Dendritic cell treated with granulocyte-macrophage colony-stimulating factor and Interleukin-4, amounts not matched to agents 40 ng/mL and 50 ng/mL, for 4 days (primary cell): ENCODE data around the gene PALLD.

Source experiments
- H3K27ac Mint-ChIP-seq: one replicate; pipeline ENCODE4 v1.8.0; 2022; ENCODE audit warnings: mild to moderate bottlenecking, mixed read lengths
- H3K27me3 Mint-ChIP-seq: one replicate; pipeline ENCODE4 v1.8.0; 2022; ENCODE audit warnings: mild to moderate bottlenecking, mixed read lengths
- H3K36me3 Mint-ChIP-seq: one replicate; pipeline ENCODE4 v1.8.0; 2022; ENCODE audit warnings: low read depth, mixed read lengths
- H3K4me1 Mint-ChIP-seq: one replicate; pipeline ENCODE4 v1.8.0; 2022; ENCODE audit warnings: low read depth, mixed read lengths
- H3K4me3 Mint-ChIP-seq: one replicate; pipeline ENCODE4 v1.8.0; 2022; ENCODE audit warnings: mild to moderate bottlenecking, moderate library complexity, mixed read lengths
- H3K9me3 Mint-ChIP-seq: one replicate; pipeline ENCODE4 v1.8.0; 2022; ENCODE audit warnings: mixed read lengths
- intact Hi-C: fragments of 100-400 bp; cut with micrococcal nuclease; formaldehyde crosslinking; loops from one replicate; pipeline ENCODE4 v1.15.0; 2022

The PALLD gene

GRCh38 chr4:168585168-168586091 lies 88.6 kb downstream of the PALLD start:
- Mint-ChIP-seq H3K4me1 (no peaks in the 10 kb centered on the region), H3K4me3 (no peak overlapping the region), H3K9me3 (peaks cover 17% of the 10 kb centered on the region), H3K27ac (no peak overlapping the region), H3K27me3 (peaks cover 2% of the 10 kb centered on the region), H3K36me3 (no peaks in the 10 kb centered on the region)
- intact Hi-C loops: no loop called here

- intact Hi-C loops: no loop called here
- H3K27me3 Mint-ChIP-seq: peaks cover 2% of the 10 kb centered on the region
- H3K9me3 Mint-ChIP-seq: peaks cover 6% of the 10 kb centered on the region
- H3K4me1 Mint-ChIP-seq: no peaks in the 10 kb centered on the region
- no peak overlapping the region for H3K4me3 Mint-ChIP-seq
- H3K36me3 Mint-ChIP-seq: no peaks in the 10 kb centered on the region
- H3K27ac Mint-ChIP-seq: no peak overlapping the region
These were observed 90.1 kb downstream of the PALLD start for GRCh38 chr4:168586926-168587325.

- no peaks in the 10 kb centered on the region for H3K4me1 Mint-ChIP-seq
- intact Hi-C loops: no loop called here
- H3K27ac Mint-ChIP-seq: no peak overlapping the region
- no peaks in the 10 kb centered on the region for H3K36me3 Mint-ChIP-seq
- peaks cover 2% of the 10 kb centered on the region for H3K27me3 Mint-ChIP-seq
- no peak overlapping the region for H3K4me3 Mint-ChIP-seq
- H3K9me3 Mint-ChIP-seq: no peaks in the 10 kb centered on the region
These were observed 90.7 kb downstream of the PALLD start for GRCh38 chr4:168587411-168588125.

DNA sequence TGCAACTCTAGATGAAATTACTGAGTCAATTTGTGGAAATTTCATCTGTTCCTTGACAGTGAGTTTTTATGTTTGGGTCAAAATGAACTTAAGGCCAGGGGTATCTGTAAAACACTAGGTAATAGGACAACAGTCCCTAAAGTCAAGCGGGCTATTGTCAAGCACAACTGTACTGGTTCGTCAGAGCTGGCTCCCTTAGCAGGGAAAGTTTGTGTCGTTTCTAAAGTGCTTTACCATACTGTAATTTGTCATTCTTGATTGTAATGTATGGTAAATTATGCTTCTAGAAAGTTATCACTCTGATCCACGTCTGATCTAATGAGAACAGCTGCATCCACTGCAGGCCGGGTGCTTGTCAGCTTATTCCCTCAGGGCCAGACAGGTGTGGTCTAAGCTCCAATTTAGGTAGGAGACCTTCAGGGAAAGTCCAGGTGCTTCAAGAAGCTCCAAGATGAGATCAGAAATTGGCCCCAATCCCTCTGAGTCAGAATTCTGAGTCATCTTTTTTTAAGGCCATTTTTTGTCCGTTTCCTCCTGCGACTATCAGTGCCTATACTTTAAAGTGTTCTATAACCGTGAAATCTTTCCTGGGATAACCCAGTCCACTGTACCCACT lies 92.2 kb downstream of the PALLD start:
- H3K27ac Mint-ChIP-seq: no peak overlapping the region
- no peaks in the 10 kb centered on the region for H3K9me3 Mint-ChIP-seq
- H3K4me3 Mint-ChIP-seq: no peak overlapping the region
- intact Hi-C loops: no loop called here
- H3K36me3 Mint-ChIP-seq: no peaks in the 10 kb centered on the region
- H3K4me1 Mint-ChIP-seq: no peaks in the 10 kb centered on the region
- H3K27me3 Mint-ChIP-seq: peaks cover 2% of the 10 kb centered on the region

DNA sequence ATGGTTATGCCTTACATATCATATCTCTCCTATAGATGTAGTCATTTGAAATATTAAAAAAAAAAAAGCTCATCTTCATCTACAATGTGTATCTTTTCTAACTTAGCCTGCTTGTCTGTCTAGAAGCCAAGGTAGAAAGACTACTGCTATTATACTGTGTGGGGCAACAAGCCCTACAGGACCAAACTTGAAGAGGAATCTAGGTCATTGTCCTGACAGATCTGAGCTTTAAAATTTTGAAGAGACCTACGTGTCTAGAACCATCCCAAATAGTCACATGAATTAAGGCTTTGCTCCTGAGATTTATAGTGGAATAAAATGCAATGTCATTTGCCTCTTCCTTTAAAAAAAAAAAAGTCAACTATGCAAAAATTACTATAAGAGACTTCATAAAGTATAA lies 95.8 kb downstream of the PALLD start:
- Mint-ChIP-seq H3K27ac (no peak overlapping the region), H3K27me3 (no peaks in the 10 kb centered on the region), H3K4me3 (no peak overlapping the region), H3K4me1 (no peaks in the 10 kb centered on the region), H3K9me3 (no peaks in the 10 kb centered on the region), H3K36me3 (no peaks in the 10 kb centered on the region)
- intact Hi-C loops: no loop called here

DNA sequence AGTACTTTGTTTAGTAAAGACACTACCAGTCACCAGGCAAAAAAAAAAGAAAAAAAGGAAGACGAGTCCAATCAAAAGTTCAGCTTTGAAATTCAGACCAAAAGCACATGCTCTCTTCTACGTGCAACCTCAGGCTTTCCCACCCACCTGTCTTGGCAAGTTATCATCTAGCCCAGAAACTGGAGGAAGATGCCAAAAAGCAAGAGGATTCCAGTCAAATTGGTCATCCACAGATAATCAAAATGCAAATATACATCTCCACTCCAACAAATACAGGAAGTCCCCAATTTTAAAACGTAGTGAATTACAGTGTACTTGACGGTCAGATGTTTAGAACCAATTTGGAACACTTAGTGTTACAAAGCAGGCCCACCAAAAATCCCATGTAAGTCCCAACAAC lies 96.5 kb downstream of the PALLD start:
- H3K9me3 Mint-ChIP-seq: no peaks in the 10 kb centered on the region
- peaks cover 2% of the 10 kb centered on the region for H3K27me3 Mint-ChIP-seq
- H3K27ac Mint-ChIP-seq: no peak overlapping the region
- H3K4me3 Mint-ChIP-seq: no peak overlapping the region
- no peaks in the 10 kb centered on the region for H3K4me1 Mint-ChIP-seq
- H3K36me3 Mint-ChIP-seq: no peaks in the 10 kb centered on the region
- intact Hi-C loops: no loop called here

GRCh38 chr4:168594121-168594520 lies 97.3 kb downstream of the PALLD start:
- Mint-ChIP-seq H3K36me3 (no peaks in the 10 kb centered on the region), H3K4me3 (no peak overlapping the region), H3K27me3 (peaks cover 2% of the 10 kb centered on the region), H3K27ac (no peak overlapping the region), H3K4me1 (no peaks in the 10 kb centered on the region), H3K9me3 (no peaks in the 10 kb centered on the region)
- intact Hi-C loops: no loop called here

GRCh38 chr4:168598191-168598590 lies 101.3 kb downstream of the PALLD start:
- H3K9me3 Mint-ChIP-seq: no peaks in the 10 kb centered on the region

GRCh38 chr4:168600796-168601583 lies 104.1 kb downstream of the PALLD start:
- H3K9me3 Mint-ChIP-seq: no peaks in the 10 kb centered on the region
- H3K27me3 Mint-ChIP-seq: peaks cover 3% of the 10 kb centered on the region
- H3K4me3 Mint-ChIP-seq: no peak overlapping the region
- no peak overlapping the region for H3K27ac Mint-ChIP-seq
- intact Hi-C loops: no loop called here
- H3K4me1 Mint-ChIP-seq: no peaks in the 10 kb centered on the region
- H3K36me3 Mint-ChIP-seq: no peaks in the 10 kb centered on the region

More at GRCh38 chr4:168598191-168598590, 101.3 kb downstream of the PALLD start:
- Mint-ChIP-seq H3K4me1 (no peaks in the 10 kb centered on the region), H3K4me3 (no peak overlapping the region), H3K27ac (no peak overlapping the region), H3K36me3 (no peaks in the 10 kb centered on the region), H3K27me3 (peaks cover 3% of the 10 kb centered on the region)
- intact Hi-C loops: no loop called here

GRCh38 chr4:168601899-168602298 lies 105.0 kb downstream of the PALLD start:
- H3K9me3 Mint-ChIP-seq: no peaks in the 10 kb centered on the region
- intact Hi-C loops: no loop called here

DNA sequence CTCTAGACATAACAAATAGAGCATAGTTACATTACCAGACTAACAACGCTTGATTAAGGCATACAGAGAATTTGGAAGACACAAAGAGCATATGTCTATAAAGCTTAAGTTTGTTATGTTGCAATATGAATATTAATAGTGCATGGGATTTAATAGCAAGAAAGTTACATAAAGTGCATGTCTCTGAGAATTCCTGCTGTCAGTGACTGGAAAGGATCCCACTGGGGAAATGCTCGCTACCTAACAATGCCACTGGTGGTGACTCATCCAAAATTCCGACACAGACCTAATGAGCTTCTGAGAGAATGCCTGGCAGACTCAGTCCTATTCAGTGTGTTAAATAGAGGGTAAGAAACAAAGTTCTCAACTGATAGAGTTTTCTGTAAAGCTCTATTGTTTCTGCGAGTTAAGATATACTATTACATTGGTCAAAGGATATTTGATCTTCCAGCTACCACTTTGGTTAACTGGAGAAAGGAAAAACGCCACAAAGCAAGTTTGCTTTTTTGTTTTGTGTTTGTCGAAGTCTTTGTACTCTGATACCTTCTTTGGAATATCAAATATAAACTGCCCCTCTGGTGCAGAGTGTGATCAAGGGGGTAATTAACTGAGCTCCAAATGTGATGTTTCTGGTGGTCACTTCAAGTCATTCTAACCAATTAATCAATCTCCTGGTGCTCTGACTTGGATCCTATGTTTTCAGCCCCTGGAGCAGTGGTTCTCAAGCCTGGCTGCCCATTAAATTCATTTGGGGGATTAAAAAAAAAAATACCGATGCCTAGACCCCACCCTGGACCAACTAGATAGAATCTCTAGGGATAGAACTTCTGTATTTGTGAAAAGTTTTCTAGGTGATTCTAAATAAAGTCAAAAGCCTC lies 107.9 kb downstream of the PALLD start:
- H3K4me3 Mint-ChIP-seq: no peak overlapping the region
- intact Hi-C loops: no loop called here
- peaks cover 5% of the 10 kb centered on the region for H3K4me1 Mint-ChIP-seq
- peaks cover 1% of the 10 kb centered on the region for H3K27me3 Mint-ChIP-seq
- no peak overlapping the region for H3K27ac Mint-ChIP-seq
- no peaks in the 10 kb centered on the region for H3K36me3 Mint-ChIP-seq
- no peaks in the 10 kb centered on the region for H3K9me3 Mint-ChIP-seq

More at GRCh38 chr4:168601899-168602298, 105.0 kb downstream of the PALLD start:
- Mint-ChIP-seq H3K4me1 (no peaks in the 10 kb centered on the region), H3K4me3 (no peak overlapping the region), H3K27ac (no peak overlapping the region), H3K27me3 (peaks cover 3% of the 10 kb centered on the region), H3K36me3 (no peaks in the 10 kb centered on the region)

DNA sequence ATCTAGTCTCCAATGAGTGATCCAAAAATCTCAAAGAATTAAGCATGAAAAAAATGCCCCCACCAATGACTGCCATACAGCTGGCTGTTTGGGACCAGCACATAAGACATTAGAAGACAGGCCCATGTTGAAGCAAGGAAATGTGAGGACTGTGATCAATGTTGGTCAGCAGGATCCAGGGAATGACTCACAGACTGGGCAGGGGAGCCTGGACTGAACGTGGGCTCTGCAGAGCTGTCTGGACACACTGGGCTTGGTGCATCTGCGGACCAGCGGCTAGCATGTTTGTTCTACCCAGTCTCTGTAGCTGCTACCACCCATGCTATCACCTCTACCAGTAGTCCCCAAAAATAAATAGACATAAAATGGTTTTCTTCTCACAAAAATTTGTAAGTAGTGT lies 108.6 kb downstream of the PALLD start:
- no peaks in the 10 kb centered on the region for H3K36me3 Mint-ChIP-seq
- intact Hi-C loops: no loop called here
- peaks cover 1% of the 10 kb centered on the region for H3K27me3 Mint-ChIP-seq
- H3K9me3 Mint-ChIP-seq: no peaks in the 10 kb centered on the region
- H3K4me3 Mint-ChIP-seq: no peak overlapping the region
- H3K4me1 Mint-ChIP-seq: peaks cover 5% of the 10 kb centered on the region
- no peak overlapping the region for H3K27ac Mint-ChIP-seq

- intact Hi-C loops: no loop called here
These were observed 110.4 kb downstream of the PALLD start for GRCh38 chr4:168607215-168607614.

More at GRCh38 chr4:168607215-168607614, 110.4 kb downstream of the PALLD start:
- H3K4me1 Mint-ChIP-seq: peaks cover 5% of the 10 kb centered on the region
- no peaks in the 10 kb centered on the region for H3K9me3 Mint-ChIP-seq
- H3K27me3 Mint-ChIP-seq: peaks cover 4% of the 10 kb centered on the region
- H3K36me3 Mint-ChIP-seq: no peaks in the 10 kb centered on the region
- H3K27ac Mint-ChIP-seq: no peak overlapping the region
- no peak overlapping the region for H3K4me3 Mint-ChIP-seq
